Measurements from ENCODE around the gene MYLK2. TPM values are rescaled to one million over a fixed set of nuclear protein-coding genes. Genes with fewer than 3 reads are reported as not detected.

The MYLK2 gene
- polyA plus RNA-seq, 4 donors = 0.56 to 0.96 (median 0.82) TPM

GRCh38 chr20:31833931-31834521 lies 14.9 kb downstream of the MYLK2 start:
- no peak for DNase-seq (ENCODE audit: low read depth in 4 of 4, low spot score in 3 of 4)

- DNase-seq (ENCODE audit: low read depth in 4 of 4, low spot score in 3 of 4) = no peak
Measured at GRCh38 chr20:31835554-31835953, 16.4 kb downstream of the MYLK2 start.

- DNase-seq (ENCODE audit: low read depth in 4 of 4, low spot score in 3 of 4) = no peak
Measured at GRCh38 chr20:31835977-31836852, 17.1 kb downstream of the MYLK2 start.

GRCh38 chr20:31836853-31837608 lies 17.9 kb downstream of the MYLK2 start:
- DNase-seq (ENCODE audit: low read depth in 4 of 4, low spot score in 3 of 4) = no peak

GRCh38 chr20:31837896-31838397 lies 18.8 kb downstream of the MYLK2 start:
- no peak for DNase-seq (ENCODE audit: low read depth in 4 of 4, low spot score in 3 of 4)

- DNase-seq (ENCODE audit: low read depth in 4 of 4, low spot score in 3 of 4) = no peak
Measured at GRCh38 chr20:31838646-31839292, 19.6 kb downstream of the MYLK2 start.

GRCh38 chr20:31839782-31840487 lies 20.8 kb downstream of the MYLK2 start:
- no peak for DNase-seq (ENCODE audit: low read depth in 4 of 4, low spot score in 3 of 4)

- DNase-seq (ENCODE audit: low read depth in 4 of 4, low spot score in 3 of 4) = no peak
Measured at GRCh38 chr20:31840906-31841816, 22.0 kb downstream of the MYLK2 start.

- DNase-seq (ENCODE audit: low read depth in 4 of 4, low spot score in 3 of 4) = no peak
Measured at GRCh38 chr20:31841928-31842327, 22.8 kb downstream of the MYLK2 start.

GRCh38 chr20:31842471-31843157 lies 23.5 kb downstream of the MYLK2 start:
- DNase-seq (ENCODE audit: low read depth in 4 of 4, low spot score in 3 of 4) = peak; percentile 59 to 76 (median 62)

- DNase-seq (ENCODE audit: low read depth in 4 of 4, low spot score in 3 of 4) = no peak
Measured at GRCh38 chr20:31843288-31843687, 24.1 kb downstream of the MYLK2 start.

GRCh38 chr20:31843881-31844280 lies 24.7 kb downstream of the MYLK2 start:
- DNase-seq (ENCODE audit: low read depth in 4 of 4, low spot score in 3 of 4) = no peak

- no peak for DNase-seq (ENCODE audit: low read depth in 4 of 4, low spot score in 3 of 4)
Measured at GRCh38 chr20:31844737-31845299, 25.7 kb downstream of the MYLK2 start.

- DNase-seq (ENCODE audit: low read depth in 4 of 4, low spot score in 3 of 4) = peak in 2 of 4 donors; percentile 60 to 61
Measured at GRCh38 chr20:31845300-31845863, 26.2 kb downstream of the MYLK2 start, which contains the start of gene FOXS1. Gene FOXS1, minus strand, starts transcription at chr20:31845604. Its CDS starts 62 bp downstream, at chr20:31845542.

- no peak for DNase-seq (ENCODE audit: low read depth in 4 of 4, low spot score in 3 of 4)
Measured at GRCh38 chr20:31846793-31847138, 27.6 kb downstream of the MYLK2 start.

- DNase-seq (ENCODE audit: low read depth in 4 of 4, low spot score in 3 of 4) = no peak
Measured at GRCh38 chr20:31848088-31848999, 29.2 kb downstream of the MYLK2 start.

Measured in left renal pelvis (tissue), 4 donors.